ENCODE data around the gene PRKN.

PRKN gene

DNA sequence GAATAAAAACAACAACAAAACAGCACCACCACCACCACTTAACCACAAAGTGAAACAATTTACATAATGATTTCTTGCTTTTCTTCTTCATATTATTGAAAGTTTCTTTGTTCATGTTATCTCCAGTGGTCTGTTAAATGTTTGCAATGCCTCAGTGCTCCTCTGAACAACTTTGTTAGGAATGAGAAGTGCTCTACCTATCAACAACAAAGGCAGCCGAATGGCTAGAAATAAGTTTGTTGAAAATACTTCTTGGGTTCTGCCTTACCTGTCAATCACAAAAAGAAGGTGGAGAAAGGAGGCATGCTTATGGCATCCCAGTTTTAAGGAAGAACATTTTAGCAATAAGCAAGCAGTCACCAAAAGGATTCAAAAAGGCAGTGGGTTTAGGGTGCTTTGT lies 490.2 kb downstream of the PRKN start:
- H3K27ac ChIP-seq, result no peak overlapping the region
- no peak for TF ChIP-seq ZFX (IDR thresholded peaks at IDR 0.05; ENCODE audit: borderline replicate concordance)
- TF ChIP-seq, protein P1, sequence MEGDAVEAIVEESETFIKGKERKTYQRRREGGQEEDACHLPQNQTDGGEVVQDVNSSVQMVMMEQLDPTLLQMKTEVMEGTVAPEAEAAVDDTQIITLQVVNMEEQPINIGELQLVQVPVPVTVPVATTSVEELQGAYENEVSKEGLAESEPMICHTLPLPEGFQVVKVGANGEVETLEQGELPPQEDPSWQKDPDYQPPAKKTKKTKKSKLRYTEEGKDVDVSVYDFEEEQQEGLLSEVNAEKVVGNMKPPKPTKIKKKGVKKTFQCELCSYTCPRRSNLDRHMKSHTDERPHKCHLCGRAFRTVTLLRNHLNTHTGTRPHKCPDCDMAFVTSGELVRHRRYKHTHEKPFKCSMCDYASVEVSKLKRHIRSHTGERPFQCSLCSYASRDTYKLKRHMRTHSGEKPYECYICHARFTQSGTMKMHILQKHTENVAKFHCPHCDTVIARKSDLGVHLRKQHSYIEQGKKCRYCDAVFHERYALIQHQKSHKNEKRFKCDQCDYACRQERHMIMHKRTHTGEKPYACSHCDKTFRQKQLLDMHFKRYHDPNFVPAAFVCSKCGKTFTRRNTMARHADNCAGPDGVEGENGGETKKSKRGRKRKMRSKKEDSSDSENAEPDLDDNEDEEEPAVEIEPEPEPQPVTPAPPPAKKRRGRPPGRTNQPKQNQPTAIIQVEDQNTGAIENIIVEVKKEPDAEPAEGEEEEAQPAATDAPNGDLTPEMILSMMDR (IDR thresholded peaks at IDR 0.05), result no peak

DNA sequence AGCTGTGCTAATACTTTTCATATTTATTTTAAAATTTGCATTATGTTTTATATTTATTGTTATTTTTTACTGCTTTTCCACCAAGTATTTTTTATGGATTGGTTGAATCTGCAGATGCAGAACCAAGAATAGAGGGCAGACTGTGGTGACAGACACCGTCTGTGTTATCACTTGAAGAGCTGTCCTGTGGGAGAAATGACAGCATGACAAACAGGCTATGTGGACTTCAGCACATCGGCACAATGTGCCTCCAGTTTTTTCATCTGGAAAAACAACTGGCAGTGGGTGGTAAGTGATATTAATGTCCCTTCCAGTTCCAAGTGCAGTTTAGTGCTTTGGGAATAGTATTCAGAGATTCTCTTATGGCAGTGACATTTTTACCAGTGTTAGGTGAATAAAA lies 492.9 kb downstream of the PRKN start:
- no peak overlapping the region for H3K27ac ChIP-seq
- TF ChIP-seq ZFX (IDR thresholded peaks at IDR 0.05; ENCODE audit: borderline replicate concordance), result no peak
- TF ChIP-seq, protein P1 (IDR thresholded peaks at IDR 0.05), result no peak

DNA sequence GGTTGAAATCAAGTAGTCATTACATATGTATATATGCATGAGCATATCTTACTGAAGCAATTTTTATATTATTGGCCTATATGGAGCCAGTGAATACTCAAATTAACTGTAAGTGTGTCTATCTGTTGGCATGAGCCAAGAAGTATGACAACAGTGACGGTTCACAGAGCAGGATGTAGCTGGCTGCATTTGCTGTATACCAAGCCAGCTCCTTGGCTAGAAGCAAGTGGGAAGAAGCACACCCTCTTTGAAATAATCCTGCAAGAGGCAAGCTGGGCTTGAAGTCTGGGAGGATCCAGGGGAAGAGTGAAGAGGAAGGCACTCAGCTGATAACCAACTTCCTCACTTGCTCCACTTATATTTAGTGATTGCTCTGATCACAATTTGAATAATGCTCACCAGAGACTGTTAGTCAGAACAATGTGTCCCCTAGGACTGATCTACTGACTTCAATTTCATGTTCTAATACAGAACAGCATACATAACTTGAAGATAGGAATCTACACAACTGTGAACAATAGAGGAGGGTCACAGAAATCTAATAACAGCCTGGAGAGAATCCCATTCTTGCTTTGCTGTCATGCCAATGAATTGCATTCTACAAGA lies 497.3 kb downstream of the PRKN start:
- H3K27ac ChIP-seq, result no peak overlapping the region
- TF ChIP-seq, protein P1 (IDR thresholded peaks at IDR 0.05), result no peak
- TF ChIP-seq ZFX (IDR thresholded peaks at IDR 0.05; ENCODE audit: borderline replicate concordance), result no peak

DNA sequence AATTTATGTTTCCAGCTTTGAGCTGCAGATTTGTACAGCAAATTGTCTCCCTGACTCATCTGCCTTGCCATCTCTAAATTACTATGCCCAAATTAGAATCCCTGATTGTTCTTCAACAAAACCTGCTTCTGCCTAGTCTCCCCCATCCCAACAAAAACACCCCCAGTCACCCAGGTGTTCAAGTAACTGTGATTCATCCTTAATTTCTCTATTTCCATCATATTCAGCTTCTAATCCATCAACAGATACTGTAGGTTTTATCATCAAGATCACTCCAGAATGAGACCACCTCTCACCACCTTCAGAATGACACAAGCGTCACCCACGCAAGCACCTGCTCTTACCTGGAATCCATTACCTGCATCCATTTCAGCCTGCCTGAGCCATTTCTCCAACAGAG lies 498.5 kb downstream of the PRKN start:
- TF ChIP-seq ZFX (IDR thresholded peaks at IDR 0.05; ENCODE audit: borderline replicate concordance), result no peak
- TF ChIP-seq, protein P1 (IDR thresholded peaks at IDR 0.05), result no peak

DNA sequence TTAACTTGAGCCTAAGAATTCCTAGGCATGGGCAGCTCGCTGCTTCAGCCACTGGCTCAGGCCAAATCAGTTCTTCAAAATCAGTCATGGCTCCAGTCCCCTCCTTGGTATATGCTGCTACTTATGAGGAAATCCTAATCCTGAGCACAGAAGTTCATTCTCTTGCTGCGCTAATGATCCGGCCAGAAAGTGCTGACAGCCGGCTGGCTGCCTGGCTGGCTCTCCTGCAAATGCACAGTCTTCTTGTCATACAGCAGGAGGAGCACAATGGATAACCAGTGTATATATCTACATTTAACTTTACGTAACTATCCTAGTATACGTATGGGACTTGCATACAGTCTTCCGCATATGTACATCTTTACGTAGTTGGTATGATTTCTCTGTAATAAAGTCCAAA lies 500.8 kb downstream of the PRKN start:
- no peak overlapping the region for H3K27ac ChIP-seq
- TF ChIP-seq, protein P1 (IDR thresholded peaks at IDR 0.05), result no peak
- no peak for TF ChIP-seq ZFX (IDR thresholded peaks at IDR 0.05; ENCODE audit: borderline replicate concordance)

More for the DNA sequence above, 498.5 kb downstream of the PRKN start:
- no peak overlapping the region for H3K27ac ChIP-seq

DNA sequence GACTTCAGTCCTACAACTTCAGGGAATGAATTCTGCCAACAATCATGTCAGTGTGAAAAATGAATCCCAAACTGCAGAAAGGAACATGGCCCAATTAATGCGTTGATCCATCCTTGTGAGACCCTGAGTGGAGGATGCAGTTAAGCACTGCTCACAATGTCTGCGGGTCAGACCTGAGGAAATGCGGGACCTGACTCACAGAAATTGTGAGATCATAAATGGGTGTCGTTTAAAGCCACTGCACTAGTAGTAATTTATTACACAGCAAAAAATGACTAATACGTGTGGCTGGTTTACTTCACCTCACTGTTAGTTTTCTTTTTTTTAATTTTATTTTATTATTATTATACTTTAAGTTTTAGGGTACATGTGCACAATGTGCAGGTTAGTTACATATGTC lies 505.0 kb downstream of the PRKN start:
- no peak overlapping the region for H3K27ac ChIP-seq
- no peak for TF ChIP-seq ZFX (IDR thresholded peaks at IDR 0.05; ENCODE audit: borderline replicate concordance)
- TF ChIP-seq, protein P1 (IDR thresholded peaks at IDR 0.05), result no peak

DNA sequence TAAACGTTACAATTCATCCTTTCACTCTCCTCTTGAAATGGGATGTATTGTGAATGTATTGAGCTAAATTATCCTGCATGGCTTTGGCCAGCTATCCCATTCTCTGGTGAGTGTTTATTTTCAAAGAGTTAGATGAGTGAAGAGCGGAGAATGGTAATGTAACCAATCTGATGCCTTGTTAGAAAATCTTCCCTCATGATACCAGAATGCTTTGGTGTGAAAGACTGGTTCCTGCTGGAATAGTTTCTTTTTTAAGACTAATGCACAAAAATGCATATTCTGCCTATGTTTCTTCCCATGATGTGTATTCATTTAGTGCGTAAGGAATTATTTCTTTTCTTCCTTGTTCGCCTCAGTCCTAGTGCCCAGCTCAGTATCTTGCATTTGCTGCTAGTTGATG lies 506.7 kb downstream of the PRKN start:
- TF ChIP-seq ZFX (IDR thresholded peaks at IDR 0.05; ENCODE audit: borderline replicate concordance), result no peak
- TF ChIP-seq, protein P1 (IDR thresholded peaks at IDR 0.05), result no peak
- H3K27ac ChIP-seq, result no peak overlapping the region

Data from 22Rv1 (cell line).